Measurements from ENCODE around the gene BSPRY.
"Not testable (repeated sequence)": the region's sequence is repeated elsewhere in the genome, so short reads cannot be mapped to it uniquely, and the experiment has no call there.

BSPRY gene

GRCh38 chr9:113370806-113371325, 21.5 kb downstream of the BSPRY start:
- DNase-seq (ENCODE audit: low read depth in 2 of 2) = no peak

- DNase-seq (ENCODE audit: low read depth in 2 of 2) = no peak
Observed at GRCh38 chr9:113372059-113372458, 22.7 kb downstream of the BSPRY start.

- no peak for DNase-seq (ENCODE audit: low read depth in 2 of 2)
Observed at GRCh38 chr9:113373256-113373655, 23.9 kb downstream of the BSPRY start.

GRCh38 chr9:113373676-113374392, 24.5 kb downstream of the BSPRY start:
- DNase-seq (ENCODE audit: low read depth in 2 of 2) = no peak

- peak in 1 of 2 donors; percentile 8 for DNase-seq (ENCODE audit: low read depth in 2 of 2)
Observed at GRCh38 chr9:113375057-113376023, 26.0 kb downstream of the BSPRY start.

GRCh38 chr9:113376634-113377567, 27.6 kb downstream of the BSPRY start, which contains the start of gene HDHD3:
Gene HDHD3, minus strand, starts transcription at chr9:113376986. Its CDS starts 2,632 bp downstream, at chr9:113374354.
- DNase-seq (ENCODE audit: low read depth in 2 of 2) = peak; percentile 59 to 69

- DNase-seq (ENCODE audit: low read depth in 2 of 2) = not testable (repeated sequence)
Observed at GRCh38 chr9:113379094-113379828, 29.9 kb downstream of the BSPRY start.

- not testable (repeated sequence) for DNase-seq (ENCODE audit: low read depth in 2 of 2)
Observed at GRCh38 chr9:113379829-113380210, 30.5 kb downstream of the BSPRY start.

- DNase-seq (ENCODE audit: low read depth in 2 of 2) = no peak
Observed at GRCh38 chr9:113380869-113381378, 31.6 kb downstream of the BSPRY start.

GRCh38 chr9:113381441-113381840, 32.1 kb downstream of the BSPRY start:
- DNase-seq (ENCODE audit: low read depth in 2 of 2) = not testable (repeated sequence)

GRCh38 chr9:113381909-113382411, 32.6 kb downstream of the BSPRY start:
- DNase-seq (ENCODE audit: low read depth in 2 of 2) = no peak

- DNase-seq (ENCODE audit: low read depth in 2 of 2) = no peak
Observed at GRCh38 chr9:113386571-113387393, 37.4 kb downstream of the BSPRY start.

- no peak for DNase-seq (ENCODE audit: low read depth in 2 of 2)
Observed at GRCh38 chr9:113387560-113388230, 38.4 kb downstream of the BSPRY start.

- DNase-seq (ENCODE audit: low read depth in 2 of 2) = no peak
Observed at GRCh38 chr9:113388833-113389232, 39.5 kb downstream of the BSPRY start.

- DNase-seq (ENCODE audit: low read depth in 2 of 2) = no peak
Observed at GRCh38 chr9:113389451-113389850, 40.1 kb downstream of the BSPRY start.

- no peak for DNase-seq (ENCODE audit: low read depth in 2 of 2)
Observed at GRCh38 chr9:113390192-113390960, 41.0 kb downstream of the BSPRY start.

- no peak for DNase-seq (ENCODE audit: low read depth in 2 of 2)
Observed at GRCh38 chr9:113391917-113392316, 42.6 kb downstream of the BSPRY start.

GRCh38 chr9:113393281-113393680, 43.9 kb downstream of the BSPRY start:
- DNase-seq (ENCODE audit: low read depth in 2 of 2) = no peak
